ENCODE measurements around the gene USP49.

USP49 gene

GRCh38 chr6:41779336-41779735, 115.8 kb downstream of the USP49 start:
- TF ChIP-seq CTCF (IDR thresholded peaks at IDR 0.05; ENCODE audit: low read depth, low read length, missing control alignments), result no peak
- no peak for DNase-seq (ENCODE audit: low read depth)
- peak overlapping the region; percentile 76 for H3K4me3 ChIP-seq (ENCODE audit: low read depth, low read length)

- TF ChIP-seq CTCF (IDR thresholded peaks at IDR 0.05; ENCODE audit: low read depth, low read length, missing control alignments), result no peak
- DNase-seq (ENCODE audit: low read depth), result no peak
- H3K4me3 ChIP-seq (ENCODE audit: low read depth, low read length), result peak overlapping the region; percentile 76; the same call in 1 of the 2 replicates
Observed at GRCh38 chr6:41778895-41779294, 116.3 kb downstream of the USP49 start.

- DNase-seq (ENCODE audit: low read depth), result no peak
- TF ChIP-seq CTCF (IDR thresholded peaks at IDR 0.05; ENCODE audit: low read depth, low read length, missing control alignments), result no peak
- H3K4me3 ChIP-seq (ENCODE audit: low read depth, low read length), result no peak overlapping the region
Observed at GRCh38 chr6:41777551-41778285, 117.5 kb downstream of the USP49 start.

- TF ChIP-seq CTCF (IDR thresholded peaks at IDR 0.05; ENCODE audit: low read depth, low read length, missing control alignments), result no peak
- DNase-seq (ENCODE audit: low read depth), result no peak
Observed at GRCh38 chr6:41775293-41775882, 119.8 kb downstream of the USP49 start.

GRCh38 chr6:41774841-41775240, 120.3 kb downstream of the USP49 start:
- no peak for DNase-seq (ENCODE audit: low read depth)
- no peak for TF ChIP-seq CTCF (IDR thresholded peaks at IDR 0.05; ENCODE audit: low read depth, low read length, missing control alignments)
- no peak overlapping the region for H3K4me3 ChIP-seq (ENCODE audit: low read depth, low read length)

More at GRCh38 chr6:41775293-41775882, 119.8 kb downstream of the USP49 start:
- no peak overlapping the region for H3K4me3 ChIP-seq (ENCODE audit: low read depth, low read length)

- no peak for TF ChIP-seq CTCF (IDR thresholded peaks at IDR 0.05; ENCODE audit: low read depth, low read length, missing control alignments)
- H3K4me3 ChIP-seq (ENCODE audit: low read depth, low read length), result no peak overlapping the region
- no peak for DNase-seq (ENCODE audit: low read depth)
Observed at GRCh38 chr6:41771058-41771983, 123.9 kb downstream of the USP49 start.
